GM21717 (cell line): Measurements from ENCODE around the gene C19orf53.

Experiments used
- ATAC-seq: cut with Tn5 transposase; IDR thresholded peaks from one replicate; pipeline ENCODE4 v1.9.1; 2021; ENCODE audit warnings: mild to moderate bottlenecking, moderate library complexity; ENCODE audit not compliant: unreplicated experiment

The C19orf53 gene

DNA sequence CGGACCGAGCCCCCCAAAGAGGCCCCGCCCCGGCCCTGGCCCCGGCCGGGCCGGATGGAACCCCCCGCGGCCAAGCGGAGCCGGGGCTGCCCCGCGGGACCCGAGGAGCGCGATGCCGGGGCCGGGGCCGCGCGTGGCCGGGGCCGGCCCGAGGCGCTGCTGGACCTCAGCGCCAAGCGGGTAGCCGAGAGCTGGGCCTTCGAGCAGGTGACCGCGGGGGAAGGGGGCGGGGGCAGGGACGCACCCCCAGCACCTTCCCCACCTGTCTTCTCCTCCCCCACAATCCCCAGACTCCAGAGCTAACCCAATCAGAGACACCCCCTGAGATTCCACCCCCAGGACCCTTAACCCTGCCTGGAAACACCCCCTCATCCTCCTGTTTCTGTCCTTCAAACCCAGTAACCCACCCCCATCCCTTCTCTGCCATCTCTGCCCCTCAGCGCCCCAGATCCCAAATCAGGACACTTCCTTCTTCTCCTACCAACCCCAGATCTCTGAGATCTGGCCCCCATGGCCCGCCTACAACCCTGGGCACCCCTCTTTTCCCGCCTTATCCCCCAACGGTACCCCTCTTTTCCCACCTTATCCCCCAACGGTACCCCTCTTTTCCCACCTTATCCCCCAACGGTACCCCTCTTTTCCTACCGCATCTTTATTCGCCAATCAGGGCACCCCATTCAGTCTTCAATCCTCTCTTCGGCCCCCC lies 21.5 kb downstream of the C19orf53 start:
- peak; percentile 26 for ATAC-seq

DNA sequence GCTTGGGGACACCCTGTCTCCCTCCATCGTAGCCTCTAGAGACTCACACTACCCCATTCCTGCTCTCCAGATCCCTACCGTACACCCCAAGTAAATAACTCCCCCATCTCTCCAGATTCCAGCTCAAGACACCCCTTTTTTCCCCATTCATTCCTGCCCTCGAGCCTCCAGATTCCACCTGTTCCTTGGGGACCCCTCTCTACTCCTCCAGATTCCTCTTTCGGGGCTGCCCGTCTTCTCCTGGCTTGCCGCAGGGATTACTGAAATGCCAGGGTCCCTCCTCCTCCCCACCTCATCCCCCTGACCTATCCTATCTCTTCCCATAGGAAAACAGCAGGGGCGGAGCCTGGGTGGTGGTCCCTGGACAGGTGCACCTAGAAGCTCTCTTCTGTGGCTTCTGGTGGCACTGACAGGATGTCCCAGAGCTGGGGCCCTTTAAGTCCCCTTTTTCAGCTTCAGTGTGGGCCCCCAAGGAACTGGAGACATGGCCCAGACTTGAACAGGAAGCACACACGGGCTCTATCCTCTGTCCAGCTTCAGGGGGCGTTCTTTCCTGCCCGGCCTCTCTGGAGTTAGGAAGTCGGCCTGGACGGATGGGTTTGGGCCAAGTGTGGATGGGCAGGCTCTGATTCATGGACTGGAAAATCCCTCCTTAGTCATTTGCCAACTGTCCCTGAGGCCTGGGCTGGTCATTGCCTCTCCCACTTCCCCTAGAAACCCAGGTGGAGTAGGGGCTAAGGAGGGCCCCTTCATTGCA lies 22.2 kb downstream of the C19orf53 start:
- no peak for ATAC-seq

GRCh38 chr19:13797058-13797440 lies 22.8 kb downstream of the C19orf53 start:
- no peak for ATAC-seq

GRCh38 chr19:13797870-13798269 lies 23.6 kb downstream of the C19orf53 start:
- no peak for ATAC-seq

- no peak for ATAC-seq
These were observed 25.4 kb downstream of the C19orf53 start for GRCh38 chr19:13799669-13800068.

- no peak for ATAC-seq
These were observed 28.8 kb downstream of the C19orf53 start for GRCh38 chr19:13803038-13803437.

GRCh38 chr19:13804830-13805683 lies 30.8 kb downstream of the C19orf53 start:
- ATAC-seq = no peak

- no peak for ATAC-seq
These were observed 32.5 kb downstream of the C19orf53 start for GRCh38 chr19:13806728-13807127.

DNA sequence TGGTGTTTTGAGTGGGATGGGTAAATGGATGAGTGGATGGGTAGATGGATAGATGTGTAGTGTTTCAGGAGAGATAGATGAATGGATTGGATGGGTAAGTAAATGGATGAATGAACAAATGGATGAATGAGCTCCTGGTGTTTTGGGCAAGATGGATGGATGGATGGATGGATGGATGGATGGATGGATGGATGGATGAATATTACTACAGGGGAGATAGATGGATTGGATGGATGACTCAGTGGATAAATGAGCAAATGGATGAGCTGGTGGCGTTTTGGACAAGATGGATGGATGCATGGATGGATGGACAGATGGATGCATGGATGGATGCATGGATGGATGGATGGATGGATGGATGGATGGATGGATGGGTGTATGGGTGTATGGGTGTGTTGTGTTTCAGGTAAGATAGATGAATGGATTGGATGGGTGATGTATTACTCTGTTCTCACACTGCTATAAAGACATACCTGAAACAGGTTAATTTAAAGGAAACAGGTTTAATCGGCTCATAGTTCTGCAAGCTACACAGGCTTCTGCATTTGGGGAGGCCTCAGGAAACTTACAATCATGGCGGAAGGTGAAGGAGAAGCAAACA lies 33.3 kb downstream of the C19orf53 start:
- ATAC-seq = no peak

- no peak for ATAC-seq
These were observed 34.6 kb downstream of the C19orf53 start for GRCh38 chr19:13808856-13809255.

- no peak for ATAC-seq
These were observed 38.3 kb downstream of the C19orf53 start for GRCh38 chr19:13812544-13812943.

DNA sequence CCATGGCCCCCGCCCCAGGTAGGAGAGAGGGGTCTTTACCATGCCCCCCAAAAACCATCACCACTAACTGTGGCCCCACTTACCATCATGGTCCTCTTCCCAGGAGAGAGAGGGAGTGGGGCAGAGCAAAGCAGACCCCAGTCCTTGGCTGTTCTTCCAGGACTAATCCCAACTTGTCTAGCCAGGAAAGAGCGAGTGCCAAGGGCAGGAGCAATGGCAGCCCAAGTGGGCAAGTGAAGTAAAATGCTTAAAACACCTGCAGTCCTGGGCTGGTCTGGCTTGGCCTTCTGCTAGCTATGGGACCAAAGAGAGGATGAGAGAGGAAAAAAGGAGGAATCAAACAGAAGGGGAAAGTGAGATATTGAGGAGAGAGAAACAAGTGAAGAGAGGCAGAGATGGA lies 38.9 kb downstream of the C19orf53 start:
- no peak for ATAC-seq

GRCh38 chr19:13814550-13814949 lies 40.3 kb downstream of the C19orf53 start:
- no peak for ATAC-seq

- peak; percentile 51 for ATAC-seq
These were observed 42.9 kb downstream of the C19orf53 start for GRCh38 chr19:13817018-13817614.

DNA sequence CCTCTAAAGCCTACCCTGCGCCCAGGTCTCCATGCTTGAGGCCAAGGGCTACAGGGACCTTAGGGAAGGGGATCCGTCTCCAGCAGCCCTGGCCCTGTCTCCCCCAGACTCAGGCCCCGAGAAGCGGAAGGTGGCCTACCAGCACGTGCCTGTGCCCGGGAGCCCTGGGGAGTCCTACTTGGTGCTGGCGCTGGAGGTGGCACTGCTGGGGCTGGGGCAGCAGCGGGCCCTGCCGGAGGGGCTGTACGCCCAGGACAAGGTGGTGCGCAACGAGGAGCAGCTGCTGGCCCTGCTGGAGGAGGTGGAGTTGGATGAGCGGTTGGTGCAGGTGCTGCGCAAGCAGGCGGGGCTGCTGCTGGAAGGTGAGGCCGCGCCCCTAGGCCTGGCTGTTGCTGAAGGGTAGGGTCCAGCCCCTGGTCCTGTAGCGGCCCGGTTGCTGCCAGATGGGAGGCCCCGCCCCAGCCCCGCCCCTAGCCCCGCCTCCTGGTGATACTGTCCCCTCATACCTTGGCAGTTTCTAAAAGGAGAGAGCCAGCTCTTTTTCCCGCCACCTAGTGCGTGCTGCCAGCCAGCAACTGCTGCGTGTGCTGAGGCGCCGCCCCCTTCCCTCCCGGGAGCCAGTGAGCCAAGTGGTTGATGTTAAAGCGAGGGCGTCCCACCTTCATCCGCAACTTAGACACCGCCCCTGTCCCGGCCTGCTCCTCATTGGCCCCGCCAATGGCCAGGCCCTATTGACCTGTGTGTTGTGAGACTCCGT lies 43.5 kb downstream of the C19orf53 start:
- ATAC-seq = no peak

DNA sequence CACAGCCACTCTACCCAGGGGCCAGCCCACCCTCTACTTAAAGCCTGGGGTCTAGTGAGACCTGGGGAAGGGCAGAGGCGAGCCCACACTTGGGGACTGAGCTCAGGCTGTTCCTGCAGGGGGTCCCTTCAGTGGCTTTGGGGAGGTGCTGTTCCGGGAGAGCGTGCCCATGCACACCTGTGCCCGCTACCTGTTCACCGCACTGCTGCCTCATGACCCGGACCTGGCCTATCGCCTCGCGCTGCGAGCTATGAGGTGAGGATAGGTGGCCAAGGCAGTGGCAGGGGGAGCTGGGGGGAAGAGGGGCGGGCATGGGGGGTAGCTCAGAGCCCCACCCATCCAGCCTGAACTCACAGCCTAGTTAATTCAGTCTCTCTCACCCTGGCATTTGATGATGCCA lies 45.0 kb downstream of the C19orf53 start:
- ATAC-seq = no peak

DNA sequence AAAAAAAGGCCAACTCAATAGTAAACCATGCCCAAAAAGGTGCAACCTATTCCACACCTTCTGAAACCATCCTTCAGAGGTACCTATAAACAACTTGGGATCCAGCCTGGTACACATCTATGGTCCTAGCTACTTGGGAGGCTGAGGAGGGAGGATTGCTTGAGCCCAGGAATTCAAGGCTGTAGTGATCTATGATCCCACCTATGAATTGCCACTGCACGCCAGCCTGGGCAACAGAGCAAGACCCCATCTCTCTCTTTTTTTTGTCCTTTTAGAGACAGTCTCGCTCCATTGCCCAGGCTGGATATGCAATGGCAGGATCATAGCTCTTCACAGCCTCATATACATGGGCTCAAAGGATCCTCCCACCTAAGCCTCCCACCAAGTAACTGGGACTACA lies 47.0 kb downstream of the C19orf53 start:
- no peak for ATAC-seq

DNA sequence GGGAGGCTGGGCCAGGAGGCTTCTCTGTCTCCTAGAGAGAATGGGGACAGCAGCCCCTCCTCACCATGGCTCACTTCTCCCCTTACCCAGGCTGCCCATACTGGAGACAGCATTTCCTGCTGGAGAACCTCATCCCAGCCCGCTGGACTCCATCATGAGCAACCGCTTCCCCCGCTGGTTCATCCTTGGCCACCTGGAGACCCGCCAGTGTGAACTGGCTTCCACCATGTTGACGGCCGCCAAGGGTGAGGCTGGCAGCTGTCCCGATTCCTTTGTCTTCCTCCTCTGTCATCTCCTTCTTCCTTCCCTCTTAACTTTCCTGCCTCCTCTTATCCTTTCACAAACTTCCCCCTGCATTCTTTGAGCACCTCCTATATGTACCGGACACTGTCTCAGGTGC lies 49.0 kb downstream of the C19orf53 start:
- ATAC-seq = no peak

DNA sequence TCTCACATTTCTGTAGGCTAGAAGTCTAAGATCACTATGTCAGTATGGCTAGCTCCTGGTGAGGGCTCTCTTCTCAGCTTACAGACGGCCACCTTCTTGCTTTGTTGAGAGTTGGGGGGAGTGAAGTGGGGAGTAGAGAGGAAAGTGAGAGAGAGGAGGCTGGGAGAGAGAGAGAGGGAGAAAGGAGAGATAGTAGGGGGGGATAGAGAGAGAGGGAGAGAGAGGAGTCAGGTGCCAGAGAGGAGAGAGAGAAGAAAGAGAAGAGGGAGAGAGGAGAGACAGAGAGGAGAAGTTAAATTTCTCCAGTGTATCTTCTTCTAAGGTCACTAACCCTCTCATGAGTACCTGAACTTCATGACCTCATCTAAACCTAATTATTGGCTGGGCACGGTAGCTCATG lies 49.6 kb downstream of the C19orf53 start:
- ATAC-seq = no peak

DNA sequence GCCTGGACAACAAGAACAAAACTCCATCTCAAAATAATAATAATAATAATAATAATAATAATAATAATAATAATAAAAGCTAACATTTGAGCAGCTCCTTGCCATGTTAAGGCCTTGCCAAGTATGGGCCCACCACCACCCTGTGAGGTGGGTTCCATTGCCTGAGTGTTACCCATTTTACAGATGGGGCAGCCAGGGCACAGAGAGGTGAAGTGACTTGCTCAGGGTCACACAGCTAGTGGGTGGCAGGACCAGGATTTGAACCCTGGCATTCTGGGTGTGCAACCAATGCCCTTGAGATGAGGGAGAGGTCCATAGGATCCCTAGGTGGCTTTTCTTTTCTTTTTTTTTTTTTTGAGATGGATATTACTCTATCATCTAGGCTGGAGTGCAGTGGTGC lies 50.4 kb downstream of the C19orf53 start:
- no peak for ATAC-seq
